PC-9 (cell line): Measurements from ENCODE around the gene POLDIP2.

Experiments
- CTCF ChIP-seq: fragments of 200-600 bp; sonication (generic); conservative IDR thresholded peaks from 2 replicates; pipeline ENCODE4 v1.6.1; 2017; ENCODE audit warnings: mixed run types, antibody characterized with exemption, mild to moderate bottlenecking, moderate library complexity
- EZH2 ChIP-seq: fragments of 200-600 bp; sonication (generic); IDR thresholded peaks from 2 replicates; pipeline ENCODE4 v1.8.0; 2017; ENCODE audit warnings: antibody characterized with exemption, low read depth

- TF ChIP-seq CTCF, result no peak
- TF ChIP-seq EZH2, result no peak
These were observed 27.7 kb upstream of the POLDIP2 start for GRCh38 chr17:28385037-28385400.
